ENCODE results near the gene UTP18. TPM values are rescaled to one million over a fixed set of nuclear protein-coding genes. Genes with fewer than 3 reads are reported as not detected.

UTP18 gene
- total RNA-seq, 2 donors from 2014 or later = 18.9 to 22.1 TPM

- Histone ChIP-seq H3K9me3 (no peaks in the 10 kb centered on the region), H3K36me3 (replicated peaks in 1 of 2; ENCODE audit: insufficient read depth in 1 of 2, low read depth in 2 of 2) (no peaks in the 10 kb centered on the region), H3K27ac (no peak overlapping the region), H3K4me1 (no peaks in the 10 kb centered on the region), H3K4me3 (no peak overlapping the region), H3K27me3 (no peaks in the 10 kb centered on the region)
- 43 to 56% methylated on average over 9 of the region's 9 CpGs for WGBS, 2 donors
- no peak for DNase-seq
- intact Hi-C loops (cut with DNase I) = no loop called here
- peak; percentile 12 for ATAC-seq
- no peak for TF ChIP-seq POLR2A (IDR thresholded peaks at IDR 0.05)
- TF ChIP-seq, protein P1, sequence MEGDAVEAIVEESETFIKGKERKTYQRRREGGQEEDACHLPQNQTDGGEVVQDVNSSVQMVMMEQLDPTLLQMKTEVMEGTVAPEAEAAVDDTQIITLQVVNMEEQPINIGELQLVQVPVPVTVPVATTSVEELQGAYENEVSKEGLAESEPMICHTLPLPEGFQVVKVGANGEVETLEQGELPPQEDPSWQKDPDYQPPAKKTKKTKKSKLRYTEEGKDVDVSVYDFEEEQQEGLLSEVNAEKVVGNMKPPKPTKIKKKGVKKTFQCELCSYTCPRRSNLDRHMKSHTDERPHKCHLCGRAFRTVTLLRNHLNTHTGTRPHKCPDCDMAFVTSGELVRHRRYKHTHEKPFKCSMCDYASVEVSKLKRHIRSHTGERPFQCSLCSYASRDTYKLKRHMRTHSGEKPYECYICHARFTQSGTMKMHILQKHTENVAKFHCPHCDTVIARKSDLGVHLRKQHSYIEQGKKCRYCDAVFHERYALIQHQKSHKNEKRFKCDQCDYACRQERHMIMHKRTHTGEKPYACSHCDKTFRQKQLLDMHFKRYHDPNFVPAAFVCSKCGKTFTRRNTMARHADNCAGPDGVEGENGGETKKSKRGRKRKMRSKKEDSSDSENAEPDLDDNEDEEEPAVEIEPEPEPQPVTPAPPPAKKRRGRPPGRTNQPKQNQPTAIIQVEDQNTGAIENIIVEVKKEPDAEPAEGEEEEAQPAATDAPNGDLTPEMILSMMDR (IDR thresholded peaks at IDR 0.05) = no peak
Measured at GRCh38 chr17:51346218-51346982, 86.1 kb downstream of the UTP18 start.

Other genes with a start within 250 kb of the UTP18 start
- gene SPAG9, start 139.7 kb upstream of the UTP18 start, total RNA-seq = 10 to 100 TPM; 49.8 to 76.8 TPM
- 10 to 100 TPM; 17.5 to 27.2 TPM for gene NME1, start 107.0 kb upstream of the UTP18 start, total RNA-seq
- gene NME2, start 94.1 kb upstream of the UTP18 start, total RNA-seq = 100 to 1,000 TPM; 108 to 172 TPM
- 10 to 100 TPM; 15.5 to 16.9 TPM for gene MBTD1, start 497 bp upstream of the UTP18 start, total RNA-seq